Heart left ventricle (tissue), 13 donors: ENCODE data around the gene ADCY5.

Source experiments
- POLR2A ChIP-seq, 2 donors: fragments of 450-650 bp; IDR thresholded peaks; one replicate each; pipeline ENCODE4 v1.6.1; 2017; ENCODE audit warnings: antibody characterized with exemption in 2 of 2, mild to moderate bottlenecking in 2 of 2, moderate library complexity in 2 of 2
- TF ChIP-seq, protein P1 (sequence below), 12 donors: fragments of 200-600 bp; sonication (generic) in 4 of 12; IDR thresholded peaks; one replicate each; pipeline versions ENCODE4 v1.5.0 to v1.8.0; 2018 to 2022; ENCODE audit warnings: antibody characterized with exemption in 12 of 12, mild to moderate bottlenecking in 5 of 12
- donor health status: ischemic (EF 13 %, LVEDD 7.1; RV severe dilation, severe dysfunction).
- donor health status: DM: no; HTN: yes; CAD: no.
- donor health status: DM: no; HTN: no; CAD: no.
- donor health status: ischemic (EF 25% LVEDD 6.9; RV normal size, moderate dysfunction).
- donor health status: ischemic (EF 25% LVEDD 5.7; RV mildly dilated, moderate dysfunction).
- donor health status: ischemic (EF 35%, LVEDD 5.7; RV mildly dilated, moderate dysfunction).
- donor health status: nonischemic (EF 11% LVEDD 7.7; RV severe dilation, severe dysfunction).
- donor health status: DM: yes; HTN: yes; CAD: no.
- donor health status: PGD.
- donor health status: ischemic (EF 29% LVEDD 5.4; RV normal size, mild dysfunction).
- donor health status: nonischemic (EF 23%, LVEDD 6.1; RV moderate dilation, normal function).

DNA sequence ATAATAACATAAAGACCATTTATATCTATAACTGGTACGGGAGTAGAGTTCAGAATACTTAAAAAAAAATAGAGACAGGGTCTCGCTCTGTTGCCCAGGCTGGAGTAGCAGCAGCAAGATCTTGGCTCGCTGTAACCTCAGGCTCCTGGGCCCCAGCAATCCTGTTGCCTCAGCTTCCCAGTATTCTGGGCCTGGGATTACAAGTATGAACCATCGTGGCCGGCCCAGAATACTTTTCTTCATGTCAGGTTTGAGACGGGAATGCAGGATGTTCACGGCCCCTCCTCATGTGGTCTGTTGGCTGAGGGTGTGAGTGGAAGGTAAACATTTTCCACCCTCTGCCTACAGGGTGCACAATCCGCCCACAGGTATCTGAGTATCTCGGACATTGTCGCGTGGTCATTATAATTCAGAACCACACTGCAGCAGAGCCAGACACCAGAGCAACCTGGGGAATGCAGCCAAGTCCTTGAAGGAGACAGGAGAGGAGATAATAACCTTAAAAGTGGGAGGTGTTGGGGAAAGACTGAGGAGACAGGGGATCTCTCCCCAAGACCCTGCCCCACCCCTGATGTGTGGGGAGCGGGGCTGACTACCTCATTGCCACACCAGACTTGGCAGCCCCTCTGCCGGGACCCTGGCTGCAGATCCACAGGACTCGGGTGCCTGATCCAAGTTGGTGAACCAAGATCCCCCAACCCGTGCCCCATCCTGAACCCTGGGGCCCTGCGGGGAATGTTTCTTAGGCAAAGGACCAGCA, 106.8 kb downstream of the ADCY5 start:
- TF ChIP-seq, protein P1, sequence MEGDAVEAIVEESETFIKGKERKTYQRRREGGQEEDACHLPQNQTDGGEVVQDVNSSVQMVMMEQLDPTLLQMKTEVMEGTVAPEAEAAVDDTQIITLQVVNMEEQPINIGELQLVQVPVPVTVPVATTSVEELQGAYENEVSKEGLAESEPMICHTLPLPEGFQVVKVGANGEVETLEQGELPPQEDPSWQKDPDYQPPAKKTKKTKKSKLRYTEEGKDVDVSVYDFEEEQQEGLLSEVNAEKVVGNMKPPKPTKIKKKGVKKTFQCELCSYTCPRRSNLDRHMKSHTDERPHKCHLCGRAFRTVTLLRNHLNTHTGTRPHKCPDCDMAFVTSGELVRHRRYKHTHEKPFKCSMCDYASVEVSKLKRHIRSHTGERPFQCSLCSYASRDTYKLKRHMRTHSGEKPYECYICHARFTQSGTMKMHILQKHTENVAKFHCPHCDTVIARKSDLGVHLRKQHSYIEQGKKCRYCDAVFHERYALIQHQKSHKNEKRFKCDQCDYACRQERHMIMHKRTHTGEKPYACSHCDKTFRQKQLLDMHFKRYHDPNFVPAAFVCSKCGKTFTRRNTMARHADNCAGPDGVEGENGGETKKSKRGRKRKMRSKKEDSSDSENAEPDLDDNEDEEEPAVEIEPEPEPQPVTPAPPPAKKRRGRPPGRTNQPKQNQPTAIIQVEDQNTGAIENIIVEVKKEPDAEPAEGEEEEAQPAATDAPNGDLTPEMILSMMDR (IDR thresholded peaks at IDR 0.05), result peak in 2 of 12 donors; percentile 26 to 39
- no peak for TF ChIP-seq POLR2A (IDR thresholded peaks at IDR 0.05)
